ACHN (cell line): ENCODE measurements around the gene SRMS.

Experiments
- DNase-seq: peaks from one replicate; pipeline ENCODE4 v3.0.0-alpha.2; 2015
- in situ Hi-C: cut with HindIII; loops from 2 replicates; pipeline ENCODE4 v1.10.0; 2017; ENCODE audit warnings: low sequenced_read_pairs, low pct_ligation_motif_present, low pct_unique_long_range_greater_than_20kb

SRMS gene

GRCh38 chr20:63545814-63546213 is 1.7 kb downstream of the SRMS start:
- DNase-seq, result no peak
- in situ Hi-C loops, result no loop called here

GRCh38 chr20:63544958-63545516 is 2.5 kb downstream of the SRMS start:
- peak; percentile 14 for DNase-seq
- in situ Hi-C loops, result no loop called here

GRCh38 chr20:63544241-63544957 is 3.1 kb downstream of the SRMS start:
- in situ Hi-C loops, result no loop called here
- no peak for DNase-seq

- in situ Hi-C loops, result no loop called here
- no peak for DNase-seq
These were observed 3.8 kb downstream of the SRMS start for GRCh38 chr20:63543733-63544132.

- no peak for DNase-seq
- in situ Hi-C loops, result no loop called here
These were observed 4.4 kb downstream of the SRMS start for GRCh38 chr20:63543131-63543530.

GRCh38 chr20:63542696-63543095 is 4.9 kb downstream of the SRMS start:
- no peak for DNase-seq
- in situ Hi-C loops, result no loop called here

GRCh38 chr20:63542031-63542559 is 5.5 kb downstream of the SRMS start:
- DNase-seq, result no peak
- in situ Hi-C loops, result no loop called here

GRCh38 chr20:63541371-63541770 is 6.2 kb downstream of the SRMS start:
- no peak for DNase-seq
- in situ Hi-C loops, result no loop called here

- DNase-seq, result no peak
These were observed 6.9 kb downstream of the SRMS start for GRCh38 chr20:63540417-63541186.

GRCh38 chr20:63539441-63540370 is 7.8 kb downstream of the SRMS start:
- DNase-seq, result no peak
- in situ Hi-C loops, result no loop called here

More at GRCh38 chr20:63540417-63541186, 6.9 kb downstream of the SRMS start:
- in situ Hi-C loops, result no loop called here

GRCh38 chr20:63539092-63539430 is 8.5 kb downstream of the SRMS start:
- in situ Hi-C loops, result no loop called here
- DNase-seq, result no peak

- in situ Hi-C loops, result no loop called here
- peak; percentile 63 for DNase-seq
These were observed 9.1 kb downstream of the SRMS start for GRCh38 chr20:63538204-63539091.

- in situ Hi-C loops, result no loop called here
- DNase-seq, result peak; percentile 96
These were observed 9.9 kb downstream of the SRMS start for GRCh38 chr20:63537525-63538203.

- in situ Hi-C loops, result no loop called here
- DNase-seq, result no peak
These were observed 10.5 kb downstream of the SRMS start, which contains the start of gene PTK6 for GRCh38 chr20:63536997-63537524. PTK6 (minus strand) TSS chr20:63537376; CDS start chr20:63537314, 62 bp downstream.

- in situ Hi-C loops, result no loop called here
- DNase-seq, result peak; percentile 49
These were observed 11.1 kb downstream of the SRMS start for GRCh38 chr20:63536241-63536977.
